Measurements from ENCODE around the gene KIF3B. TPM values are rescaled to one million over a fixed set of nuclear protein-coding genes. Genes with fewer than 3 reads are reported as not detected.

KIF3B gene
- total RNA-seq, 4 donors from 2014 or later = 4.8 to 8.7 (median 6.4) TPM

DNA sequence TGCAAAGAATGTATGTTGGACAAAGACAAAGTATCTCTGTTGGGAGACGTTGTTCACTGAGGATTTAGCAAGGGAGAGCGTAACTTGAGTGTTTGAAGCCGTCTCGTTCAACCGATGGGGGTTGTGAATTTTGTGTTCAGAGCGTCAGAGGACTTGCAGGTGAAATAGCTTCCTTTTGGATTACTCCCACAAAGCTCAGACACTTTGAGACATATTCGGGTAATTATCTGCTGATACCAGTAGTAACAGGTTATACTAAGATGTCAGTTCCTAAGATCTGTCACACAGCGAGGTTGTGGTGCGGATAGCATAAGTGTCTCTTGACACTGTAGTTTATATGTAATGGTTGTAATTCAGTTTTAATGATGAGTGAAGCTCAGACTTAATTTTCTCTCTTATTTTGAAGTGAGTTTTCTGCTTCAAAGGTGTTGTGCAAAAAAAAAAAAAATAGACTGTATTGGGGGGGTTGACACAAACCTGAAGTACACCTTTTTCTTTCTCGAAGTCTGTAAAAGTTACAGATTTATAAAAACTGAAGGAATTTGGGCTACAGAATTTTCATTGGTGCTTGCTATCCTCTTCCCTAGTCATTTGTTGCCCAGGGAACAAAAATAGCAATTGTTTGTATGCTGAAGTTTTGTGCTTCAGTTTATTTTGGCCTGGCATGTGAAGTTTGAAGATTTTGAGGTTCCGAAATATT lies 82.3 kb downstream of the KIF3B start:
- Histone ChIP-seq H3K27ac (peak overlapping the region; percentile 90 to 99 (median 98)), H3K4me3 (peak overlapping the region; percentile 75 to 98 (median 90)), H3K36me3 (no peaks in the 10 kb centered on the region), H3K27me3 (no peaks in the 10 kb centered on the region), H3K4me1 (peaks cover 46 to 53% of the 10 kb centered on the region in 2 donors), H3K9me3 (no peaks in the 10 kb centered on the region)
- in situ Hi-C loops (cut with MboI; ENCODE audit: low sequenced_read_pairs in 4 of 4) = no loop called here
- intact Hi-C loops (cut with DNase I; ENCODE audit: low total_unique reads) = loop anchor here (2.0 to 10.0 kb wide), 4 partner anchors 83 to 1635 kb away; partner anchors contain the start of genes CHMP4B, KIF3B and RALY
- ATAC-seq (no peak), DNase-seq (no peak)
- TF ChIP-seq POLR2A (IDR thresholded peaks at IDR 0.05) (no peak), CTCF (IDR thresholded peaks at IDR 0.05 in 4 of 5, conservative IDR thresholded peaks at IDR 0.05 in 1 of 5) (no peak)

DNA sequence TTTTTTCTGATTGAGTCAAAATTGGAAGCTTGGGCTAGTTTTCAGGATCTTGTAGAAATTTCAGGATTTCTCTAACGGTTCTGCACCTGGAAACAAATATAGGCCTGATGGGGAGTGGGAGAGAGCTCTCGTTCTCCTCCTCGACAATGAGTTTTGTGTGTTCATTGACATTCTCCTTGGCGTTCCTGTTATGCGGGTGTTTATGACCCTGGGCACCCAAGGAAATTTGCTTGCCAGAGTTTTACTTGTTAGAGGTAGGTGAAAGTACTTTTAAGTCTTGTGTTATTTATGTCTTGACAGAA lies 82.8 kb downstream of the KIF3B start:
- no peaks in the 10 kb centered on the region for H3K9me3 ChIP-seq
- in situ Hi-C loops (cut with MboI; ENCODE audit: low sequenced_read_pairs in 4 of 4) = no loop called here
- H3K4me3 ChIP-seq = peak overlapping the region; percentile 75 to 98 (median 90)
- peaks cover 51 to 58% of the 10 kb centered on the region in 2 donors for H3K4me1 ChIP-seq
- H3K27me3 ChIP-seq = no peaks in the 10 kb centered on the region
- no peak for ATAC-seq
- DNase-seq = no peak
- TF ChIP-seq CTCF (IDR thresholded peaks at IDR 0.05 in 4 of 5, conservative IDR thresholded peaks at IDR 0.05 in 1 of 5) (no peak), POLR2A (IDR thresholded peaks at IDR 0.05) (no peak)
- no peaks in the 10 kb centered on the region for H3K36me3 ChIP-seq
- intact Hi-C loops (cut with DNase I; ENCODE audit: low total_unique reads) = no loop called here
- H3K27ac ChIP-seq = peak overlapping the region; percentile 90 to 99 (median 98)

GRCh38 chr20:32362901-32363364 lies 85.5 kb downstream of the KIF3B start:
- Histone ChIP-seq H3K36me3 (no peaks in the 10 kb centered on the region), H3K9me3 (no peaks in the 10 kb centered on the region), H3K4me3 (peak overlapping the region in 1 of 4 donors; percentile 10), H3K27ac (peak overlapping the region; percentile 36 to 62 (median 48)), H3K27me3 (no peaks in the 10 kb centered on the region), H3K4me1 (peaks cover 67 to 74% of the 10 kb centered on the region in 2 donors)
- ATAC-seq (no peak), DNase-seq (no peak)
- intact Hi-C loops (cut with DNase I; ENCODE audit: low total_unique reads) (no loop called here), in situ Hi-C loops (cut with MboI; ENCODE audit: low sequenced_read_pairs in 4 of 4) (no loop called here)
- TF ChIP-seq POLR2A (IDR thresholded peaks at IDR 0.05) = no peak

- Histone ChIP-seq H3K9me3 (no peaks in the 10 kb centered on the region), H3K27ac (peak overlapping the region; percentile 36 to 62 (median 48)), H3K36me3 (no peaks in the 10 kb centered on the region), H3K4me3 (no peak overlapping the region), H3K4me1 (peaks cover 67 to 76% of the 10 kb centered on the region in 2 donors), H3K27me3 (no peaks in the 10 kb centered on the region)
- no peak for DNase-seq
- intact Hi-C loops (cut with DNase I; ENCODE audit: low total_unique reads) (no loop called here), in situ Hi-C loops (cut with MboI; ENCODE audit: low sequenced_read_pairs in 4 of 4) (no loop called here)
- TF ChIP-seq CTCF (IDR thresholded peaks at IDR 0.05 in 4 of 5, conservative IDR thresholded peaks at IDR 0.05 in 1 of 5) (no peak), POLR2A (IDR thresholded peaks at IDR 0.05) (no peak)
- no peak for ATAC-seq
Observed at GRCh38 chr20:32363492-32363891, 86.0 kb downstream of the KIF3B start.

DNA sequence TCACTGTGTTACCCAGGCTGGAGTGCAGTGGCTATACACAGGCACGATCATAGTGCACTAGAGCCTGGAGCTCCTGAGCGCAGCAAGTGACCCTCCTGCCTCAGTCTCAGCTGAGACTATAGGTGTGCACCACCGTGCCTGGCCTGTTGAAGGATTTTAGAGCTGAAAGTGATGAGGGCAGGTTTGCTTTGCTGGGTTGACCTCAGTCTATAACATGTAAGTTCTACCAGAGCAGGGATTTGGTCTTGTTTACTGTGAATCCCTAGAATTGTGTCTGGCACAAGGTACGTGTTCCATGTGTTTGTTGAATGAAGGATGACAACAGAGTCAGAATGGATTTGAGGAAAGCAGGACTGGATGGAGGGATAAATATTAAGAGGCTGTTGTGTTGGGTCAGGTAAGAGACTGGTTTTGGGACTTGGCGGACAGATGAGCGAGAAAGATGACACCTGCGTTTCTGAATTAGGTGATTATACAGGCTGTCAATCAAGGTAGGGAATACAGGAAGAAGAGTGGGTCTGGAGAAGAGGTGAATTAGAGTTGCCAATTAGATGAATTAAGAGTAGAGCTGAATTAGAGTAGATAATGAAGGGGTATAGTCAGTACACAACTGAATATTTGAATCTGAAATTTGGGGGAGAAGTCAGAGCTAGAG lies 87.2 kb downstream of the KIF3B start:
- in situ Hi-C loops (cut with MboI; ENCODE audit: low sequenced_read_pairs in 4 of 4) (no loop called here), intact Hi-C loops (cut with DNase I; ENCODE audit: low total_unique reads) (no loop called here)
- Histone ChIP-seq H3K36me3 (no peaks in the 10 kb centered on the region), H3K9me3 (no peaks in the 10 kb centered on the region), H3K27ac (peak overlapping the region; percentile 36 to 62 (median 52)), H3K4me3 (no peak overlapping the region), H3K4me1 (peaks cover 65 to 72% of the 10 kb centered on the region in 2 donors), H3K27me3 (no peaks in the 10 kb centered on the region)
- TF ChIP-seq CTCF (IDR thresholded peaks at IDR 0.05 in 4 of 5, conservative IDR thresholded peaks at IDR 0.05 in 1 of 5) (no peak), POLR2A (IDR thresholded peaks at IDR 0.05) (no peak)
- DNase-seq = no peak
- ATAC-seq = no peak
